GM18511 (cell line): Measurements from ENCODE around the gene HOXA3.

Experiments
- ATAC-seq: cut with Tn5 transposase; IDR thresholded peaks from one replicate; pipeline ENCODE4 v1.9.1; 2021; ENCODE audit warnings: mild to moderate bottlenecking, moderate library complexity; ENCODE audit not compliant: unreplicated experiment

Gene HOXA3

DNA sequence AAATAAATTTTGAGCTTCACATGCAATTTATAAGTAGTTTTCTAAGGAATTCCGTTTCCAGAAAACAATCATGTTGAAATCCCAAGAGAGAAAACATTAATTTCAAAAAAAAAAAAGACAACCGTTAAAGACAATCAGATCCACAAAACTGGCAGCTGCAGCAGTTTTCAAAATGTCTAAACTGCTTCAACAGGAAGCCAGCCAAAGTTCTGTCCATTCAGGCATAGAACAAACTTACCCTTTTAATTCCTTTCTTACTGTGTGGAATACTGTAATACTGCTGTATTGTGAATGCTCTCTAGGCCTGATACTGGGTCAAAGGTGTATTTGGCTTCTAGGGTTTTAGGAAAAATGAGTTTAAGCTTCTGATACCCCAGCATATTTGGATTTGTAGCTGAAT is 88.2 kb downstream of the HOXA3 start:
- ATAC-seq = no peak

DNA sequence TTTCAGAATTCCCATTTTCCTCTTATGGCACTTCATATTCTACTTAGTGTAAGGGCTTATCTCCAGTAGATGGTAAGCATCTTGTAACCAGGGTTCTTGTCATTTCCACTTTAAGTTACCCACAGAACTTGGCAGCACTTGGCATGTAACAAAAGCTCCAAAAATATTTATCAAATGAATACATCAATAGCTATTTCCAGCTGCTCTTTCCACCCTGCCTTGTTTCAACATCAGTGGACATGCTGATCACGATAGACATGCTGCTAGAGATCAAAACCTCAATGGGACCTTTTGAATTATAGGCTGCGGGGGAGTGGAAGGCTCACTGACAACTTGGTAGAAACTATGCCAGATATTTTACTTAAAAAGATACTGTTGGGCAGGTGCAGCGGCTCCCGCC is 89.4 kb downstream of the HOXA3 start:
- ATAC-seq = no peak
